ENCODE measurements around the gene IER3. TPM values are rescaled to one million over a fixed set of nuclear protein-coding genes. Genes with fewer than 3 reads are reported as not detected.

IER3 gene
- total RNA-seq, 2 donors from 2014 or later: 102 to 136 TPM

- H3K4me3 ChIP-seq (ENCODE audit: low read length): no peak overlapping the region
- TF ChIP-seq, protein P1, sequence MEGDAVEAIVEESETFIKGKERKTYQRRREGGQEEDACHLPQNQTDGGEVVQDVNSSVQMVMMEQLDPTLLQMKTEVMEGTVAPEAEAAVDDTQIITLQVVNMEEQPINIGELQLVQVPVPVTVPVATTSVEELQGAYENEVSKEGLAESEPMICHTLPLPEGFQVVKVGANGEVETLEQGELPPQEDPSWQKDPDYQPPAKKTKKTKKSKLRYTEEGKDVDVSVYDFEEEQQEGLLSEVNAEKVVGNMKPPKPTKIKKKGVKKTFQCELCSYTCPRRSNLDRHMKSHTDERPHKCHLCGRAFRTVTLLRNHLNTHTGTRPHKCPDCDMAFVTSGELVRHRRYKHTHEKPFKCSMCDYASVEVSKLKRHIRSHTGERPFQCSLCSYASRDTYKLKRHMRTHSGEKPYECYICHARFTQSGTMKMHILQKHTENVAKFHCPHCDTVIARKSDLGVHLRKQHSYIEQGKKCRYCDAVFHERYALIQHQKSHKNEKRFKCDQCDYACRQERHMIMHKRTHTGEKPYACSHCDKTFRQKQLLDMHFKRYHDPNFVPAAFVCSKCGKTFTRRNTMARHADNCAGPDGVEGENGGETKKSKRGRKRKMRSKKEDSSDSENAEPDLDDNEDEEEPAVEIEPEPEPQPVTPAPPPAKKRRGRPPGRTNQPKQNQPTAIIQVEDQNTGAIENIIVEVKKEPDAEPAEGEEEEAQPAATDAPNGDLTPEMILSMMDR (conservative IDR thresholded peaks at IDR 0.05): no peak
- H3K27me3 ChIP-seq (ENCODE audit: control insufficient read depth, insufficient read depth, low read length, poor library complexity, severe bottlenecking): no peaks in the 10 kb centered on the region
- no peaks in the 10 kb centered on the region for H3K36me3 ChIP-seq (ENCODE audit: control insufficient read depth, insufficient read depth, low read length)
- H3K9ac ChIP-seq (ENCODE audit: extremely low read depth, low read length, poor library complexity, severe bottlenecking): no peak overlapping the region
- Mint-ChIP-seq H3K4me1 (peaks cover 7% of the 10 kb centered on the region), H3K27me3 (ENCODE audit: insufficient read depth) (no peaks in the 10 kb centered on the region), H3K4me3 (no peak overlapping the region), H3K9me3 (peaks cover 15% of the 10 kb centered on the region), H3K27ac (no peak overlapping the region), H3K36me3 (ENCODE audit: low read depth) (no peaks in the 10 kb centered on the region)
- H3K9me3 ChIP-seq (ENCODE audit: control insufficient read depth, low read length): peaks cover 8% of the 10 kb centered on the region
- no peak overlapping the region for H3K27ac ChIP-seq (ENCODE audit: low read depth, low read length)
- H3K4me1 ChIP-seq (ENCODE audit: control insufficient read depth, insufficient read depth, low read length): no peaks in the 10 kb centered on the region
- no peak for DNase-seq
- WGBS, 2 experiments (ENCODE audit: insufficient coverage in 1 of 2, insufficient read length in 1 of 2): 88 to 90% methylated on average over 1 of the region's 1 CpG
These were observed 36.2 kb upstream of the IER3 start for GRCh38 chr6:30780642-30780920.

GRCh38 chr6:30779850-30780641, 35.7 kb upstream of the IER3 start:
- no peak for DNase-seq
- Histone ChIP-seq H3K27ac (ENCODE audit: low read depth, low read length) (no peak overlapping the region), H3K4me3 (ENCODE audit: low read length) (no peak overlapping the region), H3K9me3 (ENCODE audit: control insufficient read depth, low read length) (peaks cover 8% of the 10 kb centered on the region), H3K27me3 (ENCODE audit: control insufficient read depth, insufficient read depth, low read length, poor library complexity, severe bottlenecking) (no peaks in the 10 kb centered on the region), H3K9ac (ENCODE audit: extremely low read depth, low read length, poor library complexity, severe bottlenecking) (no peak overlapping the region), H3K4me1 (ENCODE audit: control insufficient read depth, insufficient read depth, low read length) (no peaks in the 10 kb centered on the region), H3K36me3 (ENCODE audit: control insufficient read depth, insufficient read depth, low read length) (no peaks in the 10 kb centered on the region)
- TF ChIP-seq, protein P1 (conservative IDR thresholded peaks at IDR 0.05): no peak
- H3K27me3 Mint-ChIP-seq (ENCODE audit: insufficient read depth): no peaks in the 10 kb centered on the region
- H3K36me3 Mint-ChIP-seq (ENCODE audit: low read depth): no peaks in the 10 kb centered on the region
- peaks cover 15% of the 10 kb centered on the region for H3K9me3 Mint-ChIP-seq
- H3K4me3 Mint-ChIP-seq: no peak overlapping the region
- no peak overlapping the region for H3K27ac Mint-ChIP-seq
- peaks cover 7% of the 10 kb centered on the region for H3K4me1 Mint-ChIP-seq
- 93 to 94% methylated on average over 5 to 10 of the region's 10 CpGs for WGBS, 2 experiments (ENCODE audit: insufficient coverage in 1 of 2, insufficient read length in 1 of 2)

- no peak overlapping the region for H3K27ac Mint-ChIP-seq
These were observed 33.8 kb upstream of the IER3 start for GRCh38 chr6:30778001-30778635.

More at GRCh38 chr6:30778001-30778635, 33.8 kb upstream of the IER3 start:
- H3K9me3 Mint-ChIP-seq: peaks cover 15% of the 10 kb centered on the region
- Histone ChIP-seq H3K4me1 (ENCODE audit: control insufficient read depth, insufficient read depth, low read length) (no peaks in the 10 kb centered on the region), H3K27me3 (ENCODE audit: control insufficient read depth, insufficient read depth, low read length, poor library complexity, severe bottlenecking) (no peaks in the 10 kb centered on the region), H3K4me3 (ENCODE audit: low read length) (no peak overlapping the region), H3K27ac (ENCODE audit: low read depth, low read length) (no peak overlapping the region), H3K36me3 (ENCODE audit: control insufficient read depth, insufficient read depth, low read length) (no peaks in the 10 kb centered on the region), H3K9me3 (ENCODE audit: control insufficient read depth, low read length) (peaks cover 8% of the 10 kb centered on the region), H3K9ac (ENCODE audit: extremely low read depth, low read length, poor library complexity, severe bottlenecking) (no peak overlapping the region)
- H3K4me1 Mint-ChIP-seq: peaks cover 12% of the 10 kb centered on the region
- WGBS, 2 experiments (ENCODE audit: insufficient coverage in 1 of 2, insufficient read length in 1 of 2): 93 to 96% methylated on average over 3 of the region's 3 CpGs
- no peaks in the 10 kb centered on the region for H3K27me3 Mint-ChIP-seq (ENCODE audit: insufficient read depth)
- DNase-seq: no peak
- H3K36me3 Mint-ChIP-seq (ENCODE audit: low read depth): no peaks in the 10 kb centered on the region
- TF ChIP-seq, protein P1 (conservative IDR thresholded peaks at IDR 0.05): no peak
- H3K4me3 Mint-ChIP-seq: no peak overlapping the region

Data from endodermal cell (in vitro differentiated cells).